Smooth muscle cell (in vitro differentiated cells): Measurements from ENCODE around the gene GULP1. TPM values are rescaled to one million over a fixed set of nuclear protein-coding genes. Genes with fewer than 3 reads are reported as not detected.

Experiments
- DNase-seq: peaks from one replicate; lab custom pipeline; 2025; ENCODE audit not compliant: unreplicated experiment; lab: John Stamatoyannopoulos, UW
- H2AFZ ChIP-seq: fragments of 200-600 bp; sonication (generic); 2 replicates; pipeline ENCODE4 v1.6.0; 2016; ENCODE audit warnings: antibody characterized with exemption, low read depth, mild to moderate bottlenecking
- H3F3A ChIP-seq: fragments of 200-600 bp; sonication (generic); 2 replicates; pipeline ENCODE4 v1.6.0; 2017; ENCODE audit warnings: antibody characterized with exemption, low read depth
- H3K27ac ChIP-seq: fragments of 200-600 bp; sonication (generic); 2 replicates; pipeline ENCODE4 v1.5.1; 2016; ENCODE audit warnings: low read depth, mild to moderate bottlenecking
- H3K27me3 ChIP-seq: fragments of 200-600 bp; sonication (generic); 2 replicates; pipeline ENCODE4 v1.6.1; 2016; ENCODE audit warnings: low read depth, mild to moderate bottlenecking
- H3K36me3 ChIP-seq: fragments of 200-600 bp; sonication (generic); 2 replicates; pipeline ENCODE4 v1.5.1; 2016; ENCODE audit warnings: low read depth
- H3K4me1 ChIP-seq: fragments of 200-600 bp; sonication (generic); 2 replicates; pipeline ENCODE4 v1.5.1; 2016; ENCODE audit warnings: low read depth
- H3K4me2 ChIP-seq: fragments of 200-600 bp; sonication (generic); 2 replicates; pipeline ENCODE4 v1.6.0; 2016; ENCODE audit warnings: mild to moderate bottlenecking
- H3K4me3 ChIP-seq: fragments of 200-600 bp; sonication (generic); 2 replicates; pipeline ENCODE4 v1.5.1; 2016; ENCODE audit warnings: mild to moderate bottlenecking
- H3K79me2 ChIP-seq: fragments of 200-600 bp; sonication (generic); 2 replicates; pipeline ENCODE4 v1.6.0; 2016; ENCODE audit warnings: low read depth, mild to moderate bottlenecking
- H3K9ac ChIP-seq: fragments of 200-600 bp; sonication (generic); 2 replicates; pipeline ENCODE4 v1.6.0; 2016; ENCODE audit warnings: low read depth
- H3K9me3 ChIP-seq: fragments of 200-600 bp; sonication (generic); replicated peaks from 2 replicates; pipeline ENCODE4 v1.5.1; 2016; ENCODE audit warnings: low read depth
- H4K20me1 ChIP-seq: fragments of 200-600 bp; sonication (generic); 2 replicates; pipeline ENCODE4 v1.6.0; 2016; ENCODE audit warnings: low read depth
- CTCF ChIP-seq: fragments of 200-600 bp; sonication (generic); IDR thresholded peaks from 2 replicates; pipeline ENCODE4 v1.5.1; 2017; ENCODE audit warnings: borderline replicate concordance, mild to moderate bottlenecking, antibody characterized with exemption; ENCODE audit not compliant: insufficient read depth, poor library complexity, severe bottlenecking
- WGBS: methylation state at CpG from one replicate; pipeline ENCODE4 v1.1.7; 2016; ENCODE audit warnings: low lambda C conversion rate; 5-methylcytosine and 5-hydroxymethylcytosine counted together
- polyA plus RNA-seq: library from polyadenylated mRNA; unstranded; fragments of >200 nt; fragmentation: Nextera tagmentation; extraction: Ambion mirVana; gene quantifications from 2 replicates; pipeline ENCODE4 v1.2.1, GENCODE V29; 2016
- total RNA-seq: library from RNA; depleted of rRNA; stranded (reverse); fragments of >200 nt; gene quantifications from 2 replicates; pipeline ENCODE4 v1.2.3, GENCODE V29; 2014

Gene GULP1
- 95.2 and 115 TPM in 2 replicates for total RNA-seq
- polyA plus RNA-seq: 37.5 and 40.2 TPM in 2 replicates

GRCh38 chr2:188291617-188292347 is at the start of gene GULP1:
GULP1 (plus strand) TSS chr2:188291874; CDS start chr2:188477703, 185,829 bp downstream.
- Histone ChIP-seq H3K4me3 (peak within 1 kb of the TSS; percentile 76), H3K9me3 (no peaks in the 10 kb centered on the region), H4K20me1 (no peaks in the 10 kb centered on the region), H3K4me2 (peak within 1 kb of the TSS; percentile 92), H3K79me2 (peaks cover 34% of the 10 kb centered on the region), H3K4me1 (peaks cover 34% of the 10 kb centered on the region), H3K36me3 (no peaks in the 10 kb centered on the region), H3K9ac (peak within 1 kb of the TSS; percentile 92), H2AFZ (peak within 1 kb of the TSS; percentile 90), H3F3A (peaks cover 22% of the 10 kb centered on the region), H3K27ac (peak within 1 kb of the TSS; percentile 98), H3K27me3 (no peaks in the 10 kb centered on the region)
- under 1% methylated on average over 61 of the region's 61 CpGs for WGBS
- peak; percentile 53 for TF ChIP-seq CTCF
- peak; percentile 61 for DNase-seq

GRCh38 chr2:188243381-188243780 is 48.3 kb upstream of the GULP1 start:
- Histone ChIP-seq H3K27ac (no peak overlapping the region), H4K20me1 (no peaks in the 10 kb centered on the region), H3F3A (no peaks in the 10 kb centered on the region), H2AFZ (no peak overlapping the region), H3K79me2 (no peaks in the 10 kb centered on the region), H3K4me3 (no peak overlapping the region), H3K36me3 (no peaks in the 10 kb centered on the region), H3K4me1 (peaks cover 5% of the 10 kb centered on the region), H3K9me3 (peaks cover 3% of the 10 kb centered on the region), H3K4me2 (no peak overlapping the region), H3K9ac (no peak overlapping the region), H3K27me3 (no peaks in the 10 kb centered on the region)
- DNase-seq: no peak
- whole genome bisulfite sequencing: 86% methylated on average over 1 of the region's 1 CpG
- TF ChIP-seq CTCF: no peak

- Histone ChIP-seq H3K27ac (no peak overlapping the region), H3K27me3 (no peaks in the 10 kb centered on the region), H3K4me3 (no peak overlapping the region), H3K79me2 (no peaks in the 10 kb centered on the region), H4K20me1 (no peaks in the 10 kb centered on the region), H2AFZ (no peak overlapping the region), H3K36me3 (no peaks in the 10 kb centered on the region), H3F3A (no peaks in the 10 kb centered on the region), H3K9ac (no peak overlapping the region), H3K9me3 (no peaks in the 10 kb centered on the region), H3K4me2 (no peak overlapping the region), H3K4me1 (peaks cover 5% of the 10 kb centered on the region)
- 79% methylated on average over 3 of the region's 3 CpGs for WGBS
- TF ChIP-seq CTCF: no peak
- DNase-seq: no peak
Observed at GRCh38 chr2:188244383-188244782, 47.3 kb upstream of the GULP1 start.

GRCh38 chr2:188245230-188245629 is 46.4 kb upstream of the GULP1 start:
- TF ChIP-seq CTCF: no peak
- no peak overlapping the region for H3K9ac ChIP-seq
- H3K4me3 ChIP-seq: no peak overlapping the region
- H3K36me3 ChIP-seq: no peaks in the 10 kb centered on the region
- DNase-seq: no peak
- WGBS: 81% methylated on average over 5 of the region's 5 CpGs
- peaks cover 5% of the 10 kb centered on the region for H3K4me1 ChIP-seq
- H4K20me1 ChIP-seq: no peaks in the 10 kb centered on the region
- no peaks in the 10 kb centered on the region for H3K79me2 ChIP-seq
- no peaks in the 10 kb centered on the region for H3K27me3 ChIP-seq
- H3K9me3 ChIP-seq: no peaks in the 10 kb centered on the region
- no peak overlapping the region for H3K4me2 ChIP-seq
- H2AFZ ChIP-seq: no peak overlapping the region
- H3K27ac ChIP-seq: no peak overlapping the region
- H3F3A ChIP-seq: no peaks in the 10 kb centered on the region
